Spinal cord (tissue), 10 donors: ENCODE results near the gene HOXD1. TPM values are rescaled to one million over a fixed set of nuclear protein-coding genes. Genes with fewer than 3 reads are reported as not detected.

Experiments
- DNase-seq, 6 donors: peaks; one replicate each; pipeline versions ENCODE4 v3.0.0 to v3.0.0-alpha.2; 2013 to 2015; ENCODE audit warnings: low spot score in 6 of 6, low read depth in 4 of 6
- H3K27ac ChIP-seq: one replicate; pipeline ENCODE4 v1.5.1; 2013; ENCODE audit warnings: low read depth, low read length, control low read depth
- H3K27me3 ChIP-seq: one replicate; pipeline ENCODE4 v1.6.1; 2013; ENCODE audit warnings: low read length; ENCODE audit not compliant: control insufficient read depth, insufficient read depth
- H3K36me3 ChIP-seq: one replicate; pipeline ENCODE4 v1.6.1; 2013; ENCODE audit warnings: low read length; ENCODE audit not compliant: control insufficient read depth, insufficient read depth
- H3K4me1 ChIP-seq: one replicate; pipeline ENCODE4 v1.6.1; 2013; ENCODE audit warnings: low read length; ENCODE audit not compliant: control insufficient read depth, insufficient read depth
- H3K4me3 ChIP-seq: one replicate; pipeline ENCODE4 v1.5.1; 2013; ENCODE audit warnings: low read depth, low read length, control low read depth
- H3K9me3 ChIP-seq: one replicate; pipeline ENCODE4 v1.6.1; 2013; ENCODE audit warnings: low read length; ENCODE audit not compliant: control insufficient read depth, insufficient read depth
- WGBS: methylation state at CpG from one replicate; pipeline ENCODE4 v1.1.5; 2013; ENCODE audit warnings: missing lambda C conversion rate; ENCODE audit not compliant: insufficient coverage; 5-methylcytosine and 5-hydroxymethylcytosine counted together
- long read RNA-seq, 4 donors: transcript quantifications; one replicate each; lab custom pipeline, GENCODE V29; 2026
- polyA plus RNA-seq, 2 donors: library from polyadenylated mRNA; unstranded; fragments of 120-200 nt; gene quantifications; one replicate each; pipeline ENCODE4 v1.2.1, GENCODE V29; 2013; ENCODE audit not compliant: insufficient read length in 2 of 2
- total RNA-seq, 2 donors: library from RNA; depleted of rRNA in 1 of 2; stranded (reverse); fragments of 120-200 nt in 1 of 2; fragments of >200 nt in 1 of 2; gene quantifications; one replicate each; pipeline versions ENCODE4 v1.2.3 to v1.2.4, GENCODE V29; 2013 to 2014
- donor health status: healthy.

HOXD1 gene
- total RNA-seq = 1 to 10 TPM in 1 of 2 donors, under 1 TPM in 1; 0.66 to 2.7 TPM
- polyA plus RNA-seq = 1 to 10 TPM; 5.1 to 5.6 TPM
- long read RNA-seq, donor 1, partial matches to known transcripts = 0 of 2 reads
- long read RNA-seq, donor 1, other reads (novel, unspliced or antisense) = 0 of 2 reads
- long read RNA-seq, donor 2, partial matches to known transcripts = 0 of 1 reads
- long read RNA-seq, donor 2, other reads (novel, unspliced or antisense) = 0 of 1 reads
- long read RNA-seq, donor 3, partial matches to known transcripts = 0 of 3 reads
- long read RNA-seq, donor 3, other reads (novel, unspliced or antisense) = 0 of 3 reads
- long read RNA-seq, donor 4, partial matches to known transcripts = 249 of 251 reads
- long read RNA-seq, donor 4, other reads (novel, unspliced or antisense) = 0 of 251 reads

GRCh38 chr2:176187899-176188773 is at the start of gene HOXD1:
HOXD1 (plus strand) TSS chr2:176188668; CDS start chr2:176188802, 134 bp downstream.
- H3K9me3 ChIP-seq = no peaks in the 10 kb centered on the region
- DNase-seq = peak in 2 of 6 donors; percentile 51 to 72
- peaks cover 49% of the 10 kb centered on the region for H3K27me3 ChIP-seq
- H3K27ac ChIP-seq = no peak within 1 kb of the TSS
- H3K4me1 ChIP-seq = peaks cover 25% of the 10 kb centered on the region
- H3K36me3 ChIP-seq = no peaks in the 10 kb centered on the region
- under 1% methylated on average over 62 of the region's 68 CpGs for WGBS
- peak within 1 kb of the TSS; percentile 51 for H3K4me3 ChIP-seq

DNA sequence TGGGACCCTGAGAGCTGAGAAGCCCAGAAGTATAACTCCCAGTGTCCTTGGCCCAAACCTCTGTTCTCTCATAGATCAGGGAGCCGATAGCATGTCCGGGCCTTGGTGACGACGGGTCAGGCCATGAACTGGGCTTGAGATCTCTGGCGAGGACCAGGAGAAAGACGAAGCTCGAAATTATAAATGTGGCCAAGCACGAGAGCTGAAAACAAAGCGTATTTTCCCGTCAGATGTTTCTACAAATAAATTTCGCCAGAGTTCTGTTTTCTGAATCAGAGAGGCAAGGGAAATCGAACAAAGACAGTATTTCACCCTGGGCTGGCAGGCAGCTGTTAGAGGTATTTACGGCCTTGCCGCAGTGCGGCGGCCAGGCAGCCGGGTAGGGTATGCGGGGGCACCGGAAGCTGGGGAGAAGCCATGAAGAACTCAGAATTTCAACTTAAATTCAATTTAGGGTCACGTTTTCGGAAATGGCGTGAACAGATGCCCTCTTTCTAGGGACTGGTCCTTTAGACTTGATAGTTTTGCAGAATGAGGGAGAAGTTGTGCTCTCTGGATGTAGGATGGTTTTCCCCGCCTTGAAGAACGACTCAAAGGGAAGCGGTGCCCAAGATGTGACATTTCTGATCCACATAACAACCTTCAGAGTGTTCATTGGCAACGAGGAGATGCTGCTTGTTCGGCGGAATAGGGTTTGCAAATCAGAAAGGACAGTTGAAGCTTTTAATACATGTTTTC is 49.4 kb upstream of the HOXD1 start:
- peak in 2 of 6 donors; percentile 66 to 88 for DNase-seq
- WGBS = 11% methylated on average over 25 of the region's 28 CpGs
- H3K27me3 ChIP-seq = no peaks in the 10 kb centered on the region
- peaks cover 7% of the 10 kb centered on the region for H3K36me3 ChIP-seq
- peak overlapping the region; percentile 91 for H3K27ac ChIP-seq
- H3K4me3 ChIP-seq = peak overlapping the region; percentile 84
- H3K4me1 ChIP-seq = peaks cover 36% of the 10 kb centered on the region
- H3K9me3 ChIP-seq = no peaks in the 10 kb centered on the region

GRCh38 chr2:176139661-176140512 is 48.6 kb upstream of the HOXD1 start:
- Histone ChIP-seq H3K27me3 (no peaks in the 10 kb centered on the region), H3K4me1 (peaks cover 32% of the 10 kb centered on the region), H3K27ac (peak overlapping the region; percentile 91), H3K4me3 (peak overlapping the region; percentile 84), H3K9me3 (no peaks in the 10 kb centered on the region), H3K36me3 (peaks cover 7% of the 10 kb centered on the region)
- 7% methylated on average over 15 of the region's 41 CpGs for WGBS
- peak in 2 of 6 donors; percentile 77 to 84 for DNase-seq

GRCh38 chr2:176140513-176141317 is 47.8 kb upstream of the HOXD1 start:
- WGBS = 5% methylated on average over 48 of the region's 48 CpGs
- Histone ChIP-seq H3K4me1 (peaks cover 31% of the 10 kb centered on the region), H3K36me3 (peaks cover 7% of the 10 kb centered on the region), H3K27ac (peak overlapping the region; percentile 91), H3K4me3 (peak overlapping the region; percentile 84), H3K27me3 (no peaks in the 10 kb centered on the region), H3K9me3 (no peaks in the 10 kb centered on the region)
- peak in 3 of 6 donors; percentile 84 to 95 (median 94) for DNase-seq

DNA sequence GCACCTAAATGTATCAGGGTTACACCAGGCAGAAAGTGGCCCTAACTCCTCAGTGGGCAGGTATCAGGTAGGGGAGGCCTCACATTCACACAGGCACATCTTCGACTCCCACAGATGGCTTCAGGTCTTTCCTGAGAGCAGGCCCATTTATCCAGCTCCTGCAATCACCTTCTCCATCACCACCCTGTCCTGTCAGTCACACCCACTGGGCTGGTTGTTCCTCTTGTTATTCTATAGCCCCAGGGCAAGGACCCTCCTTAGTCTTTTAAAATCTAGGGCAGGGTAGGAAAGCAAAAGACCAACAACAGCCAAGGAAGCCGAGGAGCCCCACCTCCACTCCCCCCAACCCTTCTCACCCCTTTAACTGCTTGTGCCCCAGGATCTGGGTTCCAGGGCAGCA is 46.2 kb upstream of the HOXD1 start:
- H3K27ac ChIP-seq = no peak overlapping the region
- H3K4me3 ChIP-seq = no peak overlapping the region
- no peaks in the 10 kb centered on the region for H3K27me3 ChIP-seq
- peaks cover 11% of the 10 kb centered on the region for H3K36me3 ChIP-seq
- DNase-seq = no peak
- 50% methylated on average over 1 of the region's 2 CpGs for WGBS
- H3K4me1 ChIP-seq = peaks cover 39% of the 10 kb centered on the region
- no peaks in the 10 kb centered on the region for H3K9me3 ChIP-seq

DNA sequence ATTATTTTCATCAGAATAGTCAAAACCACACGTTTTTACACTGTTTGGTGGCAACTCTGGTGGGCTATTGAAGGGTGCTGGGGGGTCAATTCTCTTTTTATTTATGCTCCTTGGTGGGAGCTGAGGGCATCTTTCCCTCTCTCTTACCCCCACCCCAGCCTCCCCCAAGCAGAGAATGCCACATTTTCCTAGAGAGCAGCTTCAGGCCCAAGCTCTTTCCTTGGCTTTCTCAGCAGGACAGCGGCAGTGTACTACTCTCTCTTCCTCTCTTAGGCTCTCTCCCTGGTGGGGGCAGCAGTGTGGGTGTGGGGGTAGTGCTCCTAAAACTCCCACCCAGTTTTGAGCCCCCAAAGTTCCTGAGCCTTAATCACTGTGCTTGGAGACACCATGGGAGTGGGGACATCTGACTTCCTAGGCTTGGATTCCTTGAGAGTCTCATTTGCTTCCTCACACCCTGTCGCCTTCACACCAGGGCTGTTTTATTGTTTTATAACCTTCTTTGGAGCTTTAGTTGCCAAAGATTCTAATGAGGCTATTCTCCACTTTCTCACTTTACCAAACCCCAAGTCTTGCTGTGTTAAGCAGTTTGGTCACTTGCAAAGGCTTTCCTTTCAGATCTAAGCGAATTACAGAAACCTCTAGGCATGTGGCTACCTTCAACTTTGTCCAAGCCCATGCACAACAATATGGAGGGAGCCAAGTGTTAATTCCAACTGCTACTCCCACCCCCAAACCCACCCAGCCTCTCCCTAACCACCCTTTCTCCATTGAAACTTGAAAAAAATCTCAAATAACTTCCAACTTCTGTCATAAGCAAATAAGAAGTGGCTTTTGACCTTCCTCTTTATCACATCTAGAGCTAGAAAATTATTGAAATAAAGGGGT is 43.1 kb upstream of the HOXD1 start:
- H3K36me3 ChIP-seq = peaks cover 31% of the 10 kb centered on the region
- peak overlapping the region; percentile 17 for H3K27ac ChIP-seq
- no peak for DNase-seq
- peaks cover 2% of the 10 kb centered on the region for H3K27me3 ChIP-seq
- H3K4me1 ChIP-seq = peaks cover 62% of the 10 kb centered on the region
- WGBS = 40% methylated on average over 1 of the region's 4 CpGs
- H3K9me3 ChIP-seq = no peaks in the 10 kb centered on the region
- no peak overlapping the region for H3K4me3 ChIP-seq

DNA sequence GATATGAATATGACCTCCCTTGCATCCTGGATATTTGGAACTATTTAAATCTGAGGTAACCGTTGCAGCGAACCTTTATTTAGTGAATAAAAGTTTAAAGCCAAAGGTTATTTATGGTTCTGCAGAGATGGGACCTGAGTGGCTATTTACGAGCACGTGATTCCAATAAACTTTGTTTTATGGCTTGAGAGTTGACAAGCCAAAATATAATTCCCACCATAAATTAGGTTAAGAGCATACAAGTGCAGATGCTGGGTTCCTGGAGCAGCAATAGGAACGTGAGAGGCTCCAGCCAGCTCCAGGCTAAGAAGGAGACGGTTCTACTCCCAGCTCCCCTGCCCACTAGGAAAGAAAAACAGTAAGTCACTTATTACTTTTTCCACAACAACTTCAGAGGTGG is 42.4 kb upstream of the HOXD1 start:
- Histone ChIP-seq H3K4me3 (peak overlapping the region; percentile 14), H3K9me3 (no peaks in the 10 kb centered on the region), H3K27me3 (peaks cover 2% of the 10 kb centered on the region), H3K27ac (no peak overlapping the region), H3K4me1 (peaks cover 62% of the 10 kb centered on the region), H3K36me3 (peaks cover 33% of the 10 kb centered on the region)
- DNase-seq = peak in 1 of 6 donors; percentile 75
- 20% methylated on average over 1 of the region's 6 CpGs for WGBS
